ENCODE measurements around the gene SLC38A6.

Gene SLC38A6

DNA sequence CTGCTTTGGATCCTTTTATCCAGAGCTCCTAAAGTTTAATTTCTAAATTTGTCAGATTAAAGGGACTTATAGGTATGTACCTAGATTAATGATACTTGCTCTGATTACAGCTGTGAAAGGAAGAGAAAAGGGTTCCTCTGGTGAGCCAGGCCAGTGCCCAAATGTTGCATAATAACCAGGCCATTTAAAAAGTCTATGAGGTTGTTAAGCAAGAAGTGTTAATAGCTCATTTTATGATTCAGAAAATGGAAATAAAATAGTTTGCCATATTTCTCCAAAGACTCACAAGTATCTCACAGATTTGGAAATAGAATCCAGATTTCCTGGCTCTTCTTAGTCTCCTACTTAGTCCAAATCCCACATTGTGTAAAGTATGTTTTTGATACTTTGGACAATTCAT lies 67.6 kb downstream of the SLC38A6 start:
- TF ChIP-seq, protein P1, sequence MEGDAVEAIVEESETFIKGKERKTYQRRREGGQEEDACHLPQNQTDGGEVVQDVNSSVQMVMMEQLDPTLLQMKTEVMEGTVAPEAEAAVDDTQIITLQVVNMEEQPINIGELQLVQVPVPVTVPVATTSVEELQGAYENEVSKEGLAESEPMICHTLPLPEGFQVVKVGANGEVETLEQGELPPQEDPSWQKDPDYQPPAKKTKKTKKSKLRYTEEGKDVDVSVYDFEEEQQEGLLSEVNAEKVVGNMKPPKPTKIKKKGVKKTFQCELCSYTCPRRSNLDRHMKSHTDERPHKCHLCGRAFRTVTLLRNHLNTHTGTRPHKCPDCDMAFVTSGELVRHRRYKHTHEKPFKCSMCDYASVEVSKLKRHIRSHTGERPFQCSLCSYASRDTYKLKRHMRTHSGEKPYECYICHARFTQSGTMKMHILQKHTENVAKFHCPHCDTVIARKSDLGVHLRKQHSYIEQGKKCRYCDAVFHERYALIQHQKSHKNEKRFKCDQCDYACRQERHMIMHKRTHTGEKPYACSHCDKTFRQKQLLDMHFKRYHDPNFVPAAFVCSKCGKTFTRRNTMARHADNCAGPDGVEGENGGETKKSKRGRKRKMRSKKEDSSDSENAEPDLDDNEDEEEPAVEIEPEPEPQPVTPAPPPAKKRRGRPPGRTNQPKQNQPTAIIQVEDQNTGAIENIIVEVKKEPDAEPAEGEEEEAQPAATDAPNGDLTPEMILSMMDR (IDR thresholded peaks at IDR 0.05; ENCODE audit: low read depth, low read length): no peak

DNA sequence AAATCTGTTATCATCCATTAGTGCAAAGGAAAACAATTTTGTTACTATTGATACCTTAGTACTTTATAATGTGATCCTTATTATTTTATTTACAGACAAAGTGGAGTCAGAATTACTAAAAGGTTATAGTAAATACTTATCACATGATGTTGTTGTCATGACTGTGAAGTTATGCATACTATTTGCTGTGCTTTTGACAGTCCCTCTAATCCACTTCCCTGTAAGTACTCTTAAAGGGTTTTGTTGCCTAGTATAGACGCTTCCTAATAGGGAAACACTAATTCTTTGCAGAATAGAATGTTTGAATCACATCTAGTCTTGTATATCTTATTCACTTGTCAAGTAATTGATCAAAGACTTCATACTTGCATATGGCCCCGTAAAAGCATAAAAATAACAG lies 69.4 kb downstream of the SLC38A6 start:
- TF ChIP-seq, protein P1 (IDR thresholded peaks at IDR 0.05; ENCODE audit: low read depth, low read length): no peak
- no peak overlapping the region for H3K4me3 ChIP-seq (ENCODE audit: low read depth, low read length)

More for the DNA sequence above, 67.6 kb downstream of the SLC38A6 start:
- H3K4me3 ChIP-seq (ENCODE audit: low read depth, low read length): no peak overlapping the region

DNA sequence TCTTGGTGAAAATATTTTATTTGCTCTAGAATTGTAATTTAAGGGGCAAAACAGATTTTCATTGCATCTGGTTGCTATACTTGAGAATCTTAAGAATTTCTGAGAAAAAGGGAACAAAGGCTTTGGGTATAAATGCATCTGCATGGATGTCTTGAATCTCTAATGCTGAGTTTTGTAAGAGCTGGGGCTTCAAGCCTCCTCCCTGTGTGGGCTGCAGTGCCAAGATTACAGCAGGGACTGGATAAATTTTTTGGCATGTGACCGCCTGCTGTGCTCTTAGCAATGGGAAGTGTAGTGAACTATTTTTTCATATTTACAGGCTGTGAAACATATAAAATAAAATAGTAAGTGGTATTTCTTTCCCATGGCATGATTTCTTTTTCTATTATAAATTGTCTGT lies 70.0 kb downstream of the SLC38A6 start:
- no peak overlapping the region for H3K4me3 ChIP-seq (ENCODE audit: low read depth, low read length)
- TF ChIP-seq, protein P1 (IDR thresholded peaks at IDR 0.05; ENCODE audit: low read depth, low read length): no peak

DNA sequence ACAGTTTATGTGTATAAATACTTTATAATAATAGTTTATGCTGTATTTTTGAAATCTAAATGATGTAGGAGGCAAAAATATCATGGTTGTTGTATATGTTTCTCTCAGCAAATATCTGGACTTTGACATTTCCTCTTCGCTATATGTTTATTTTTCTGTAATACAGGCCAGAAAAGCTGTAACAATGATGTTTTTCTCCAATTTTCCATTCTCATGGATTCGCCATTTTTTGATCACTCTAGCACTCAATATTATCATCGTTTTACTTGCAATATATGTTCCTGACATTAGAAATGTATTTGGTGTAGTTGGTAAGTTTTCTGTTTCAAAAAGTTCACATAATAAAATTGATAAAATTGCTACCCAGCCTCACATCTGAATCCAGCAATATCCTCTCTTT lies 70.6 kb downstream of the SLC38A6 start:
- no peak overlapping the region for H3K4me3 ChIP-seq (ENCODE audit: low read depth, low read length)
- TF ChIP-seq, protein P1 (IDR thresholded peaks at IDR 0.05; ENCODE audit: low read depth, low read length): no peak

DNA sequence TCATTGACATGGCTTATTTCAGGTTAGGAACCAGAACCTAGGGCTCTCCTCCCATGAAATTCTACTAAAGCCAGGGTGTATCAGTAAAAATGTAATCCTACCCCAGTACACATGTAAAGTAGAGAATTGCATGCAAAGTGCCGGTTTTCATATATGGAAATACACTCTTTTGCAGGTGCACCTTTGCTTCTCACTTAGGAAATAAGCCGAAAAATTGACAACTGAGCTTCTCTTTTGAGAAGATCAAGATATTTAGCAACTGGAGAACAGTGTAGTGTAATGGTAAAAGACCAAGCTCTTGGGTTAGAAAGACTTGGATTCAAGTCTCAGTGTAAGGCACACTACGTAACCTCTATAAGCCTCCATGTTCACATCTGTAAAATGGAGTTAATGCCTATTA lies 82.4 kb downstream of the SLC38A6 start:
- TF ChIP-seq, protein P1 (IDR thresholded peaks at IDR 0.05; ENCODE audit: low read depth, low read length): no peak

DNA sequence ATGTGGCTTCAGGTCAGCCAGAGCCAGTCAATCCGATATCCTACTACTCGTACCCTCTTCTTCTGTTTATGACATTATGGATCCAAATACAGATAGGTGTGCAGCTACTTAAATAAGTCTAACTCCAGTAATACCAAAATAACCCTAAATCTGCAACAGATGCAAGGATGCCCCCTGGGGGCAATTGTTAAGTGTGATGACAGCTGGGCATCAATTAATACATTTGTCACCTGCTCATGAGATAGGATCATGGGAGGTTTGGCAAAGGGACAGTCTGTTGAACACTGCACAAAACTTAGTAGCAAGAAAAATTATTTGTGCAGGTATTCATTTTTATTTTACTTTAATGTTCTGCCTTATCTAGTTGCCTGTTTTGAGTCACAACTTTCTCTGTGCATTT lies 83.2 kb downstream of the SLC38A6 start:
- no peak overlapping the region for H3K4me3 ChIP-seq (ENCODE audit: low read depth, low read length)
- TF ChIP-seq, protein P1 (IDR thresholded peaks at IDR 0.05; ENCODE audit: low read depth, low read length): no peak

More for the DNA sequence above, 82.4 kb downstream of the SLC38A6 start:
- H3K4me3 ChIP-seq (ENCODE audit: low read depth, low read length): no peak overlapping the region

DNA sequence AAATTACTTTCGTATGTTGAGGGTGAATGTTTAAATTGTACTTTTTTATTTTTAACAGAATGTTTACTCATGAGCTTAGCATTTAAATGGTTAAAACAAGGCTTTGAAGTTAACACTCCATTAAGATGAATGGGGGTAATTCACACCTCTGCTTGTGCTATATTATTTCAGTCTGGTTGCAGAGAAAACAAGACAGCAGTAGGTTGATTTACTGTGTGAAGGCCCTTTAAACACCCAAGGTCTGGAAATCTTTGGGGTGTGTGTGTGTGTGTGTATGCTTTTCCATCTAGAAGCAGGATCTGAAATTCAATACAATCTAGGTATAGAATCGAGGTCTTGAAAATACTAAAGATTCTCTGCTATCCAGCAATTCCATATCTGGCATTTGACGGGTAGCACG lies 83.8 kb downstream of the SLC38A6 start:
- TF ChIP-seq, protein P1 (IDR thresholded peaks at IDR 0.05; ENCODE audit: low read depth, low read length): no peak
- no peak overlapping the region for H3K4me3 ChIP-seq (ENCODE audit: low read depth, low read length)
